ENCODE results near the gene AGO4.

AGO4 gene

DNA sequence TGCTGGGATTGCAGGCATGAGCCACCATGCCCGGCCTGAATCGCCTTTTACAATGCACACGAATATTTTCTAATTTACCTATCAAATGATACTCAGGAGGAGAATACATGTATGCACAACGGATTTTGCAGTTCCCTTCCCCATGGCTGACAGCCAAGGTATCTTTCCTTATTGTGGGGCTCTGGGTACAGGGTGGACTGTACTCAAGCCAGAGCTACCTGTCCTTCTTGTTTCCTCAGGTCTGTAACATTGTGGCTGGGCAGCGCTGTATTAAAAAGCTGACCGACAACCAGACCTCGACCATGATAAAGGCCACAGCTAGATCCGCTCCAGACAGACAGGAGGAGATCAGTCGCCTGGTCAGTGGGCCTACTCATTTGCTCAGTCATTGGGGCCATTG lies 93.4 kb downstream of the AGO4 start:
- H3K4me3 ChIP-seq (IDR thresholded peaks at IDR 0.05; ENCODE audit: insufficient read depth, low read depth, low read length) = no peak overlapping the region
- no peaks in the 10 kb centered on the region for H3K4me1 ChIP-seq (ENCODE audit: low read depth, poor library complexity, severe bottlenecking)
- no peaks in the 10 kb centered on the region for H3K36me3 ChIP-seq (ENCODE audit: insufficient read depth)
- no peaks in the 10 kb centered on the region for H4K20me1 ChIP-seq (ENCODE audit: insufficient read depth)
- no peak overlapping the region for H3K9ac ChIP-seq
- no peaks in the 10 kb centered on the region for H3K27me3 ChIP-seq (ENCODE audit: insufficient read depth, low read depth)
- no peak overlapping the region for H3K27ac ChIP-seq
- no peaks in the 10 kb centered on the region for H3K79me2 ChIP-seq (ENCODE audit: insufficient read depth, low read depth)
- H3K4me2 ChIP-seq = no peak overlapping the region
- no peak overlapping the region for H2AFZ ChIP-seq (ENCODE audit: low read depth)
- TF ChIP-seq, protein P1, sequence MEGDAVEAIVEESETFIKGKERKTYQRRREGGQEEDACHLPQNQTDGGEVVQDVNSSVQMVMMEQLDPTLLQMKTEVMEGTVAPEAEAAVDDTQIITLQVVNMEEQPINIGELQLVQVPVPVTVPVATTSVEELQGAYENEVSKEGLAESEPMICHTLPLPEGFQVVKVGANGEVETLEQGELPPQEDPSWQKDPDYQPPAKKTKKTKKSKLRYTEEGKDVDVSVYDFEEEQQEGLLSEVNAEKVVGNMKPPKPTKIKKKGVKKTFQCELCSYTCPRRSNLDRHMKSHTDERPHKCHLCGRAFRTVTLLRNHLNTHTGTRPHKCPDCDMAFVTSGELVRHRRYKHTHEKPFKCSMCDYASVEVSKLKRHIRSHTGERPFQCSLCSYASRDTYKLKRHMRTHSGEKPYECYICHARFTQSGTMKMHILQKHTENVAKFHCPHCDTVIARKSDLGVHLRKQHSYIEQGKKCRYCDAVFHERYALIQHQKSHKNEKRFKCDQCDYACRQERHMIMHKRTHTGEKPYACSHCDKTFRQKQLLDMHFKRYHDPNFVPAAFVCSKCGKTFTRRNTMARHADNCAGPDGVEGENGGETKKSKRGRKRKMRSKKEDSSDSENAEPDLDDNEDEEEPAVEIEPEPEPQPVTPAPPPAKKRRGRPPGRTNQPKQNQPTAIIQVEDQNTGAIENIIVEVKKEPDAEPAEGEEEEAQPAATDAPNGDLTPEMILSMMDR (conservative IDR thresholded peaks at IDR 0.05; ENCODE audit: low read depth, low read length) = no peak

- Histone ChIP-seq H3K36me3 (ENCODE audit: insufficient read depth) (no peaks in the 10 kb centered on the region), H3K9ac (no peak overlapping the region), H2AFZ (ENCODE audit: low read depth) (no peak overlapping the region), H3K4me2 (no peak overlapping the region), H3K27me3 (ENCODE audit: insufficient read depth, low read depth) (no peaks in the 10 kb centered on the region), H3K4me1 (ENCODE audit: low read depth, poor library complexity, severe bottlenecking) (no peaks in the 10 kb centered on the region), H4K20me1 (ENCODE audit: insufficient read depth) (no peaks in the 10 kb centered on the region), H3K4me3 (IDR thresholded peaks at IDR 0.05; ENCODE audit: insufficient read depth, low read depth, low read length) (no peak overlapping the region), H3K27ac (no peak overlapping the region), H3K79me2 (ENCODE audit: insufficient read depth, low read depth) (no peaks in the 10 kb centered on the region)
- TF ChIP-seq, protein P1 (conservative IDR thresholded peaks at IDR 0.05; ENCODE audit: low read depth, low read length) = no peak
Measured at GRCh38 chr1:35902671-35903070, 94.9 kb downstream of the AGO4 start.

Measured in KMS-11 (cell line).